GM21515 (cell line): ENCODE data around the gene MKNK1.

ENCODE experiments used
- ATAC-seq: cut with Tn5 transposase; IDR thresholded peaks from one replicate; pipeline ENCODE4 v1.9.1; 2021; ENCODE audit not compliant: unreplicated experiment

The MKNK1 gene

GRCh38 chr1:46568461-46568891, 35.6 kb downstream of the MKNK1 start:
- no peak for ATAC-seq

DNA sequence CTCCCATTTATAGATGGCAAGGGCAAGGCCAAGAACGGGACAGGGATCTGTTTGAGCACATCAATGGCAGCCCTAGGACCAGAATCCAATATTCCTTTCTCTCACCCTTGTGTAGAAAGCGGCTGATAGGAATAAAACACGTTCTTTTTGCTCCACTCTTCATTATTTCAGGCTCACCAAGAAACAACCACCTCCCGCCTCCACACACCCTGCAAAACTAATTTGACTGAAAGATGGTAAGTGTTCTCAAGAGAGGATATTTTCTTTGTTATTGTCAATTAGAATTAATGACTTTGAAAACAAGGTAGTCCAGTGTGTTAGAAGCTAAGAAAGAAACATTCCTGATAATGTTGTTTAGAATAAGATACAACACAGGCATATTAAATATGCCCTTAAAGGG, 40.7 kb downstream of the MKNK1 start:
- ATAC-seq: no peak

GRCh38 chr1:46562498-46562897, 41.6 kb downstream of the MKNK1 start:
- ATAC-seq: no peak

DNA sequence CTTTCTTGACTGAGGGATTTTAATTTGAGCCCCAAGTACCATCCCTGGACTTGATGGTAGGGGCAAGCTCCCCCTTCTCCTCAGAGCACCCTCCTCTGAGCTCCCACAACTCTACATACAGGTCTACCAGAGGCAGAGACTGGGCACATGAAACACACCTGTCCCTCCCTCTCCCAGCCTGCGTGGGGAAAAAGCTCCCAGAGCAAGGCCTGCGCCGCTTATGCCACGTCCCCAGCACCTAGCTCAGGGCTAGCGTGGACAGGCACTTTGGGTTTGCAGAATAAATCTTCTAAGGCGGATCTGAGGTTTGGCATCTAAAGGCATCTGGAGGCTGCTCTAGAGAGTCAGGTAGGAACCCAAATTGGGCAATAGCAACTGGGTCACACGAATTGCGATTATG, 45.1 kb downstream of the MKNK1 start:
- no peak for ATAC-seq

GRCh38 chr1:46558141-46558963, 45.7 kb downstream of the MKNK1 start:
- no peak for ATAC-seq

GRCh38 chr1:46557403-46557802, 46.7 kb downstream of the MKNK1 start:
- no peak for ATAC-seq

GRCh38 chr1:46556822-46557221, 47.2 kb downstream of the MKNK1 start:
- no peak for ATAC-seq

- no peak for ATAC-seq
These were observed 48.0 kb downstream of the MKNK1 start for GRCh38 chr1:46555826-46556619.

- no peak for ATAC-seq
These were observed 49.3 kb downstream of the MKNK1 start for GRCh38 chr1:46554597-46555381.

DNA sequence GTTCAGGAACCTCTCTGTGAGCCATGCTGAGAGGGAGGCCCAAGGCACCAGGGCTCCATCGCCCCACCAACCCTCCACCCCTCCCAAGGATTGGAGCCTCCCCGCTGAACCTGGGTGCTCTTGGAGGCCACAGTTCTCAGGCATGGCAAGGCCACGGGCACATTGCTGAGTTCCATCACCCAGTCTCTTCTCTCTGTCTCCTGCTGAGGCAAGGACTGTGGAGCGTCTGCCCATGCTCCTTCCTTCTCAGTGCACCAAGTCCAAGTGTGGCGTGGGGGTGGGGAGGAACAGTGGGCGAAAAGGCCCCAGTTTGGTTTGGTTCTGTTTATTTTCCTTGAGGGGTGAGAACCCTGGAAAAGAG, 49.9 kb downstream of the MKNK1 start:
- no peak for ATAC-seq

- ATAC-seq: no peak
These were observed 50.6 kb downstream of the MKNK1 start for GRCh38 chr1:46553506-46553905.

GRCh38 chr1:46552357-46553237, 51.5 kb downstream of the MKNK1 start:
- ATAC-seq: no peak

- no peak for ATAC-seq
These were observed 52.4 kb downstream of the MKNK1 start, which contains the start of gene KNCN for GRCh38 chr1:46551597-46552095. Gene KNCN, minus strand, starts transcription at chr1:46551647. Its CDS starts 432 bp downstream, at chr1:46551215.

DNA sequence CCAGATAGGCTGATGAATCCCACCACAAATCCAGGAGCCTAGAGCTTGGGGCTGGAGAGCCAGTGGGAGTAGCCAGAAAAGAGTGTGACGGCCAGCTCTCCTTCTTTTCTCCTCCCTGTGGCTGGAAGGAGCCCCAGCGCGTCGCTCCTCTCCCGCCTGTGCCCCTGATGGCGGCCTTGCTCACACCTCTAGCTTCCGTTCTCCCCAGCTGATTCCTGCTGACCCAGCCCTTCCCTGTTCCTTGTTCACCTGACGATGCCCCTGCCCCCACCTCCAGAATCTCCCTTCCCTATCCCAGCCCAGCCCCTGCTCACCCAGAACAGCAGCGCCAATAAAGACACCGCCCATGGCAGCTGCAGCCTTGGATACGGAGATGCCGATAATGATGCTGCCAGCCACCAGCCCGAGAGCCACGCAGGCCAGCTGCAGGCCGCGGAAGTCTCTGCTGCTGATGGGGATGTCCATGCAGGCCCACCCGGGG, 53.3 kb downstream of the MKNK1 start:
- no peak for ATAC-seq

GRCh38 chr1:46549697-46550681, 54.1 kb downstream of the MKNK1 start:
- ATAC-seq: no peak

DNA sequence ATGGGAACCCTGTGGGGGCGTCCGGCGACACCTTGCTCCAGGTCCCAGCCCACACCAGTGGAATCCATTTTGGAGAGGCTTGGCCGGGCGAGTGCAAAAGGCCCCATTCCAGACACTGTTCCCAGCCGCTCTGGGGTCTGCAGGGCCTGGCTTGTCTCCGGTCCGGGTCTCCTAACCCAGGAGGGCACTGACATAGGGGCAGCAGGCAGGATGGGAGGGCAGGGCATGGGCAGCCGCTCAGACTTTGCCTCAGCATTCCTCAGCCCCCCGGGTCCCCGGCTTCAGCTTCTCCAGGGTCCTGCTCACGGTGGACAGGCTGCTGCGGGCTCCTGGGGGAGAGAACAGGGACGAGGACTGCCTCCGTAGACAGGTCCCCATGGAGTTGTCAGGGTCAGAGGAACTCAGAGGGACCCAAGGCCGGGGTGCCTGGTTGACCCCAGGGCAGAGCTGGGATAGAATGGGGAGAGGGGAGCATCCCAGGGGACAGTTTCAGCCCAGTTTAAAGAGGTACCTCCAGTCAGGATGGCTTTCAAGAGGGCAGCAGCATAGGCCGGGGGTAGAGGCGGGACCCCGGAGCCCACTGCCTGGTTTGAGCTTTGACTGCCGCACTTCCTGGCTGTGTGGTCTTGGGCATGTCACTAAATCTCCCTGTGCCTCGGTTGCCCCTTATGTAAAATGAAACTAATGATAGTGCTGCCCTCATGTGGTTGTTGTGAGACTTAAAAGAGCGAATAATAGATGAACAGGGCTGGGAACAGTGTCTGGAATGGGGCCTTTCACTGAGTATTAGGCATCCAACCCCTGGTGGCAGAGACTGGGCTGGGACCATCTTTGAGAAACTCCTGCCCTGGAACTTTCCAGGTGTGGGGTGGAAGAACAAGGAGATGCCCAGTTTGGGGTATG, 56.3 kb downstream of the MKNK1 start:
- ATAC-seq: no peak

- no peak for ATAC-seq
These were observed 57.9 kb downstream of the MKNK1 start for GRCh38 chr1:46546210-46546609.

DNA sequence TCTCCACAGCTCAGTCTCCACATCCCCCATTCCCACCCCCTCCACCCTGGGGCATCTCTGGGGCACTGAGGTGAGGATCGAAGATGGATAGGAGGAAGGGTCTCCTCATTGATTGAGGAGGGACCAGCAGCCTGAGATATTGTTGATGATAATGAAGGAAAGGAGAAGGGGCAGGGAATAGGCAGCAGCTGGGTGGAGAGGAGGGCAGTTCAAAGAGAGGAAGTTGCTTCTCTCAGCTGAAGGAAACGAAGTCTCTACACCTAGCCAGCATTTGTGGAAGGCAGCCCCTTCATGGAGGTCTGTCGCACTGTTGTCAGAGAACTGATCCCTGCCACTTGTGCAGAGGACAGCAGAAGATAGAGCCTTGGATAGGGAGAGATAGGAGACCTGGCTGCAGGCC, 58.3 kb downstream of the MKNK1 start:
- ATAC-seq: no peak
